Activated T-helper 1 cell treated with anti-CD3 and anti-CD28 coated beads, Interleukin-2, amount 50 U/mL, for 16 hours (primary cell): ENCODE data around the gene NPAS3.

Source experiments
- DNase-seq, 2 donors: peaks; one replicate each; pipeline ENCODE4 v3.0.0-alpha.2; 2020; ENCODE audit warnings: low read depth in 1 of 2, low spot score in 1 of 2

Gene NPAS3

DNA sequence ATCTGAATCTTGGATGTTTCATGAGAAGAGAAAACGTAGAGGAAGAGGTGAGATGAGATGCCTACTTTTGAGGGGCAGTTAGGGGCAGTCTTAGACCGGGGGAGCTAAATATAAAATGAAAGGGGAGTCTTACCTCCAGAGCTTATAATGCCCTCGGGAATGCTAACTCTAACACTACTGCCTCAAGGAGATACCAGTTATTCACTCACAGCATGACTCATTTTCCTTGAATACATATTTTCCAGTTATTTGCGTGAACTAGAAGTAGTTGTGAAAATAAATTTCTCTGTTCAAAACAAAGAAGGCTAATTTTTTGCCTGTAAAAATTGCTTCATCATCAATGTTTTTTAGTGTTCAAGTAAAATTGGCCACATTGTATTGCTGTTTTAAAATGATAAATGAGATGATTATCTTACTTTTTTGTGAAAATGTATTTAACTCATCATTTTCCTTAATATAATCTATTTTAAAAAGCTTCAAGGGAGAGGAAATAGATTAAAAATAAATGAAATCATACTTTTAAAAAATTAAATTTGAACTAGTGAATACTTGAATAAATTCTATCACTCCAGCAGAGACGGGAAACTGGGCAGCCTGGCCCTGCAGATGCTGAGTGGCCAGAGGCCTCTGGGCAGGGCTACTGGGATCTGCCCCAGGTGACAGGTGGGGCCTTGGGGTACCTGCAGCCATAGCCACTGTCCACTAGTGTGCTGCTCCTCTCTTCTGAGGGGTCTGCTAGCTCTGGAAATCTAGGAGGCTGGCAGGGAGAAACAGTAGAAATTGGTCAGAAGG, 672.9 kb downstream of the NPAS3 start:
- no peak for DNase-seq

DNA sequence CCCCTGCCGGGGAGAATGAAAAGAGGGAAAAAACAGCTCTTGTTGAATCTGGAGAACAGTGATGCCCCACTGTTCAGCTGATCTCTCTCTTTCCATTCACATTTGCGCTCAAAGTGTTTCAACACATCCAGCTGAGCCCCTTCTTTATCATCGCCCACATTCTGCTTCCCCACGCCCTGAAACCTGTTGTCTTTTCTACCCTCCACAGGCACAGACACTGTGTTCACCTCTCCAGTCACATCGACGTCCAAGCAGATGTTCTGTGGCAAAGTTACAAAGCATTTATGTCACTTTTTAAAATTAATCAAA, 673.5 kb downstream of the NPAS3 start:
- DNase-seq, result no peak

GRCh38 chr14:33617154-33617553, 678.5 kb downstream of the NPAS3 start:
- no peak for DNase-seq

- no peak for DNase-seq
Measured at GRCh38 chr14:33618361-33619105, 679.9 kb downstream of the NPAS3 start.

- no peak for DNase-seq
Measured at GRCh38 chr14:33622496-33622895, 683.8 kb downstream of the NPAS3 start.

DNA sequence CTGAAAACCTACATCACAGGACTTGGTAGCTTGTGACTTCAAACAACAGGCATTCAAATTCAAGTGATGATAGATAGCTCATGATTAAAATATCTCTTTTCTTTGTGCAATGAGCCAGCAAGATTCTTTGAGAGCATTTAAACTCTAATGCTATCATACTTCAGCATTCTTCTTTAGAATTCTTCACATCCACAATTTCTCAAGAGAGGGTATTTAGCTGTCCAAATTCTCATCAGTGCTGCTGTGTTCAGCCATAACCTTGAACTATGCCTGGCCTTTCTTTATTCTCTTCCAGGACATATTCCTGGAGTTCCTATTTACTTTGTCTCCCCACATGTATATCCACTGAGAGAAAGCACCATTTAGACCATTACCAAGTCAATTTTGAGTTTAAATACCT, 691.1 kb downstream of the NPAS3 start:
- DNase-seq, result no peak

GRCh38 chr14:33631021-33631420, 692.3 kb downstream of the NPAS3 start:
- no peak for DNase-seq

DNA sequence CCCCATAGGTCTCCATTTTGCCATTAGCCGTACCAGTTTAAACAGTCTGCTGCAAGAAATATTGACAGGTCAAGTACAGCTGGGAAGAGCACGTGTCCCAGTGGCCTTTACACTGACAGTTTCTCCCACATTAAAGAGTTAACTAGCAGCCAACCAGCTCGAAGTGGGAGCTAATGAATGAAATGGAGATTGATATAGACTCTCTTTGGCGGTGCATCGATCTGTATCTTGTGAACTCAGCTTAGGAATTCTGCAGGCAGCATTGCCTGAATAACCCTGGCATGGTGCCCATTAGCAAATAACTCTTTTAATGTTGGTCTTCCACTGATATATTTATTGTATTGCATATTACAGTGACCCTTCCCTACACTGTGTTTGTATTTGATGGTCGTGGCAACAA, 692.8 kb downstream of the NPAS3 start:
- DNase-seq, result no peak

DNA sequence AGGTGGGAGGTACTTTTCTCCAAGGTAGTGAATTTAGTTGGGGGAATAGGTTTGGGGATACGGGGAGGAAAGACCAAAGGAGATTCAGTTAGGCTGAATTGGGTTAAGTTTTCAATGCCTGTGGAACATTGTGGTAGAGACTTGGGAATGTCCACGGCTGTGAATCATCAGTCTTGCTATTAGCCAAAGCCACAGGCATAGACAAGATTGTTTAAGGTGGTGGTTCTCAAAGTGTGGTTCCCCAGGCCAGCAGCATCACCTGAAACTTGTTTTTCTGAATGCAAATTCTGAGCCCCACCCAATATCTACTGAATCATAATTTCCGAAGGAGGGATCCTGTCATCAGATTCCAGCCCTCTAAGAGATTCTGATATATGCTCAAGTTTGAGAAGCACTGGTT, 696.0 kb downstream of the NPAS3 start:
- DNase-seq, result no peak

DNA sequence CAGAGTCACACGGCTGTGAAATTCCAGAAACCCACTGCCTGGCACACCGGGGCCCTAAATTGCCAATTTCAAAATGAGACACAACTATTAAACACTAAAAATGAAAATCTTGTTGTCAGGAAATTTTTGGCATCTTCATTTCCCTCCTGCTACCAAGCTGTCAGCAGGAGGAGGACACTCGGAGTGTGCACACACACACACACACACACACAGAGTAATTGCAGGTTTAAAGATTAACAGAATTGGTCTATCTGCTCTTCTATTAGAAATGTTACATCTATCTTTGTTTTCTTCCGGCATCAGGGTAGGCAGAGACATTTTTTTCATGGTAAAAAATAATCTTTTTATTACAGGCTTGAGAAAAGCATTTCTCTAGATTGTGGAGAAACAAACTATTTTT, 698.0 kb downstream of the NPAS3 start:
- no peak for DNase-seq

- DNase-seq, result no peak
Measured at GRCh38 chr14:33642080-33642479, 703.4 kb downstream of the NPAS3 start.

DNA sequence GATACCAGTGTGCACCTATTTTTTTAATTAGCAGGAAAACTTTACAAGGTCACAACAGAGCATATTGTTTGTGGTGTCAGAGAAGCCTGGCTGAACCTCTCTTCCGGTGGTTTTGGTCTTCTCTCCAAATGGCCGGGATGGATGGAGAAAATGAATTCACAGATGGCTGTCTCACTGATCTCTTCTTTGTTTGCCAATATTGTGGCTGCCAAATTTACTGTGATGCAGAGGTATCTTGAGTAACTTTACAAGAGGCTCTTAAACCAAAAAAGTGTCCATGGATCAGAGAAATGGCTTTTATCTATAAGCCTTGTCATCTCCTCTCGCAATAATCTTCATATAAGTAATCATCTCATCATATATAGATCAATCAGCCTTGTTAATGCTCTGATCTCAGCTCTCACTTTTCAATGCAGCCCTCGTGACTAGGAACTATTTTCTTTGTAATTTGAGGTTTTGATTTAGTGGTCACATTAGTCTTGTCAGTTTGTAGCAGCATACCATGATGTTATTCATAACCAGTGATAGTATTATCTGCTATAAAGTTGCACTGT, 704.1 kb downstream of the NPAS3 start:
- DNase-seq, result no peak

GRCh38 chr14:33643426-33644181, 704.9 kb downstream of the NPAS3 start:
- no peak for DNase-seq

DNA sequence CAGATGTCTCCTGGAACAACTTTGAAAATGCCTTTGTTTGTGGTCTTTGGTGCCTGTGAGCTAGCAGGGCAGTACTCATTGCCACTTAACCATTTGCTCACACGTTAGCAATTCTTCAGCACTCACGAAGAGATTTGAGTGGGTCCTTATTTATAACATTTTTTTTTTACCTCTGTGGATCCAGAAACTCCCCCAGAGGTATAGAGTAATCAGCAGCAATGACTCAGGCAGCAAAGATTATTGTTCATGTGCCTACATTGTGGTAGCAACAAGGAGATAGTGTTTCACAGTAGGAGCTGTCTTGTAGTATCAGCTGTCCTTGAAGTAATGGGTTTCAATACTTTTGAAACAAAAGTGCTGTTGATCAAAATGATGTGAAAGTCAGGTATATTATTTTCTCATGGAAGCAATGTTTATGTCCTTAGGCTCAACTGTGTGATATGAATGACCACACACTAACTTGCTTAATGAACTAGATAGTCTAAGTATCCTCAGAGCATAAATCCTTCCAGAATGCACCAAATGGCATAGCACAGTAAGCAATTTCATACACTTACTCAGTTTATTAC, 708.1 kb downstream of the NPAS3 start:
- no peak for DNase-seq

DNA sequence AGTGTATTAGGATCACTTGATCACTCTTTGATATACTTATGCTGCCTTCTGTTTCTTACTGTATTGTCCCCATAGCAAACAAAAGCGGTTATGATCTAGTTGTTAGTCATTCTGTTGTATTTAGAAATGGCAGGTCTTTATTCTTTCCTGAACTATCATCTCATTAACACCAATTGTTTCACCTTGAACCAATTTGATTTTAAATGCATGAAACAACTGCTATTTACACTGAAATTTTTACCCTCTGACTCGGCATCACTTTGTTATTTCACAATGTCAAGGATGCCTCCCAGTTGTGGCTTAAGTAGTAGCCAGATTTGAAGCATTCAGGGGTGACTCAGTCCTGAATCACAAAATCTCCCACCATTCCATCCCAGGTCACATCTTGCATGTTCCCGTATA, 708.7 kb downstream of the NPAS3 start:
- DNase-seq, result no peak

DNA sequence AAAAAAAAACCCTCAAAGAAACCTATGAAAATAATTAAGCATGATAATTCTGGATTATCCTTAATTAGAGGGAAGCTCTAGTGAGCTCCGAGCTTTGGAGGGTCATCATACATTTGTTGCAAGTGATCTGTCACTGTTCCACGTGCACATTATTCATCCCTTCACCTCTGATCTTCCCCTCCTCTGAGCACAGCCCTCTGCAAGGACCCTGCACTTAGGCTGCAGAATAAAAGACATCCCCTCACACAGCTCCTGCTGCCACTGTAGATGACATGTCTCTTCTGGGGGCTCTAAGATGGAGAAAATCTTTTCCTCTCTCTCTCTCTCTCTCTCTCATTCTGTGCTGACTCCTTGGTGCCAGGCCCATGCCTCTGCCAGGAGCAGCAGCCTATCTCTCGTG, 711.8 kb downstream of the NPAS3 start:
- DNase-seq, result no peak

DNA sequence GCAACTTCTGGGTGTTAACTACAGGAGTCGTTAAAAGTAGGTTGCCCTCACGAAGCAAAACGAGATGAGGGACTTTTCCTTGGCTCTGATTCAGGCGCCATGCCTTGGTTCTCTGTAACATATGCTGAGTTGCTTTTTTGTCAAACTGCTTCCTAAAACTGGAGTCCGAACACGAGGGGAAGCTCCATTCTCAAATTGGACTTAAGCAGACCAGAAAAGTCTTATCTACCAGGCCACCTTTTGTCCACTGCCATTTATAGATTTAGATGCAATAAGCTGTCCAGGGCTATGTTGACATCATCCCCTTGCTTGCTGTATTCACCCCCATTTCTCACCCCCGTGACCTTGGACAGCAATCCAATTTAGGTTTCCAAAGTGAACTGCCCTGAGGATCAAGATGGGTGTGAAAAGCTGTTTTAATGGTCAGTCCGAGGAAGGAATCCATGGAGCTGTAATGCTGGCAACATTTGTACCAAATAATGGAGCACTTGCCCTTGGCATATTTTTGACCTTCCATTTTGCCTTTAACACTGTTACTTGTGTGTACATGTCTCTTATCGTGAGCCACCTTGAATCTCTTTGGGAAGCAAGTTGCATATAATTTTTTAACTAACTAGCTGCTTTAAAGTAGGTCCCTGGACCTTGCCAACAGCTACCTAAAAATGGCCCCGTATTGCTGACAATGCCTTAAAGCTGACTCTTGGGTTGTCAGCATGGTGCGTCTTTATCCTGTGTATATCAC, 714.1 kb downstream of the NPAS3 start:
- no peak for DNase-seq

GRCh38 chr14:33653308-33653695, 714.6 kb downstream of the NPAS3 start:
- no peak for DNase-seq

DNA sequence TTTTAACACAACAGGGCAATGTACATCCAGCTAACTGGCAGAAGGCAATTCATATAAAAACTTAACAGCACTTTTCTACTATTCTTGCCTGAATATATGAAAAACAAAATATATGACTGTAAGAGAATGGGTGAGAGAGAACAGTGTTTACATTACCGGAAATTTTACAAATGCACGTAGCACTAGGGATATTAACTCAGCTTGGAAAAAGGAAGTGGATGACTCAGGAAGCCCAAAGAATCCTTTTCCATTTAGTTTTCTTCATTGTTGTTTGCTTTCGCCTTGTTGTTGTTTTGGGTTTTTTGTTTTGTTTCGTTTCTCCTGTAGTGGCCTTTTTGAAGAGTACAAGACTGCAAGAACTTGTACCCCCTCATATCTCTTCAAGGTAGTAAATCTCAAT, 716.7 kb downstream of the NPAS3 start:
- DNase-seq, result no peak

GRCh38 chr14:33657476-33657875, 718.8 kb downstream of the NPAS3 start:
- DNase-seq, result no peak

GRCh38 chr14:33660248-33660647, 721.6 kb downstream of the NPAS3 start:
- DNase-seq, result no peak
